Fibroblast of skin of scalp (primary cell): Measurements from ENCODE around the gene TNFRSF13B.

Experiments used
- DNase-seq: peaks from one replicate; pipeline ENCODE4 v3.0.0-alpha.2; 2013

Gene TNFRSF13B

DNA sequence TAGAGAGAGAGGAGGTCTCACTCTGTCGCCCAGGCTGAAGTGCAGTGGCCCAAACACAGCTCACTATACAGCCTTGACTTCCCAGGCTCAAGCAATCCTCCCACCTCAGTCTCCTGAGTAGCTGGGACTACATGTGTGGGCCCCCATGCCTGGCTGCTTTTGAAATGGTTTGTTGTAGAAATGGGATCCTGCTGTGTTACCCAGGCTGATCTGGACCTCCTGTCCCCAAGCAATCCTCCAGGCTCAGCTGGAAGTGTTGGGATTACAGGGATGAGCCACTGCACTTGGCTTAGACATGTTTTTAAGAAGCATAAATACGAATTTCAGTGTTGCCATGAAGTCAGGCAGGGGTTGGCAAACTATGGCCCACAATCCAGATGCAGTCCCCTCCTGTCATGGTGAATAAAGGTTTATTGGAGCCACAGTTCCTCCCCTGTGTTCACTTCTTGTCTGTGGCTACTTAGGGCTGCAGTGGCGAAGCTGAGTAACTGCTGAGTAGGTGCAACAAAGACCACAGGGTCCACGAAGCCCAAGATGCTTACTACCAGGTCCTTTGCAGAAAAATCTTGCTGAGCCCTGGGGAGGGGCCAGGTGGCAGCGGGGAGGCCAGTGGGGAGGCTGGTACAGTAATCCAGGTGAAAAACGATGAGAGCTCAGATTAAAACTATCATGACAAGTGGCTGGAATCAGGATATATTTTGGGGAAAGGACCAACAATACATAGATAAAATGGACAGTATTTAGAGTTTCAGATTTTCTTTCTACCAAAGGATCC lies 35.2 kb downstream of the TNFRSF13B start:
- DNase-seq = no peak

DNA sequence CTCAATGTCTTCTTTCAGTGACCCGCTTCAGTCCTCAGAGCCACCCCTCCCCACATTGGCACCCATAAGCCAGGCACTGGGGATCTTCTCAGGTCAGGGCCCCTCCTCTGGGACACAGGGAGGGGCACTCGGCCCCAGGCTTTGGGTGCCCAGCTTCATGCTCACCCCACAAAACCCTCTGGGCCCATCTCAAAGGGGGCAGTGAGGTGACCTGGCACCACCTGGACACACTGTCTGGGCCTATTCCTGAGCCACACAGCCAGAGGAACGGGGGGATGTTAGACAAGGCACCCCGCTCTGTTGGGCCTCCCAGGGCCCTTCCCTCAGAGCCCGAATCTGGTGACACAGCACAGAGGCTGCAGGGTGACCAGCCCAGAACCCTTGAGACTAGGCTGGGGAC lies 36.1 kb downstream of the TNFRSF13B start:
- DNase-seq = no peak

DNA sequence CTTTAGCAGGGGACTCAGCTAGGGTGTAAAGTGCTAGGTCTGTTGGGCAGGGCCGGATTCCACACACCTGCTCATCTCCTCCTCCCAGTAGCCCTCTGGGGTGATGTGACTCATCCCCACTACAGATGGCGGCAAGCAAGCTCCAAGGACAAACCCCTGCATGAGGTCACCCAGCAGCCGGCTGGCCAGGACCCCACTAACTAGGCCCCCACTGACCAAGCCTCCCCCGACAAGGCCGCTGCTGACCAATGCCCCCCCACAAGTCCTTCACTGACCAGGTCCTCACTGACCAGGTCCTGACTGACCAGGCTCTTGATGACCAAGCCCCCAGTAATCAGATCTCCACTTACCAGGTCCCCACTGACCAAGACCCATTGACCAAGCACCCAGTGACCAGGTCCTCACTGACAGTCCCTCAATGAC lies 36.7 kb downstream of the TNFRSF13B start:
- DNase-seq = no peak

DNA sequence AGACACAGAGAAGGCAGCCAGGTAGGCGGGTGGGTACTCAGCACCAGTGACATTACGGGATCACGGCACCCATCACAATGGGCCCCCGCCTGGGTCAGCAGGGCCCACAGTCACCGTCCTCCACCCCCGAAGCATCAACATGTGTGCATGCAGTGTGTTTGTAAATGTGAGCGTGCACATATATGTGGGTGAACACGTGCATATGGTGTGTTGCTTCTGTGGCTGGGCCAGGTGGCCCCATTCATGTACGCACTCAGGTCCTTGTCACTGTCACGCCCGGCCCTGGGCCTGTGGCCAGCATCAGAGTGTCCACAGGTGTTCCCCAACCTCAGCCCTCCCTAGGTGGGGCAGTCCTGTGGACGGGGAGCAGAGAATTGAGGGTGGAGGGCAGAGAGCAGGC lies 37.1 kb downstream of the TNFRSF13B start:
- DNase-seq = no peak

DNA sequence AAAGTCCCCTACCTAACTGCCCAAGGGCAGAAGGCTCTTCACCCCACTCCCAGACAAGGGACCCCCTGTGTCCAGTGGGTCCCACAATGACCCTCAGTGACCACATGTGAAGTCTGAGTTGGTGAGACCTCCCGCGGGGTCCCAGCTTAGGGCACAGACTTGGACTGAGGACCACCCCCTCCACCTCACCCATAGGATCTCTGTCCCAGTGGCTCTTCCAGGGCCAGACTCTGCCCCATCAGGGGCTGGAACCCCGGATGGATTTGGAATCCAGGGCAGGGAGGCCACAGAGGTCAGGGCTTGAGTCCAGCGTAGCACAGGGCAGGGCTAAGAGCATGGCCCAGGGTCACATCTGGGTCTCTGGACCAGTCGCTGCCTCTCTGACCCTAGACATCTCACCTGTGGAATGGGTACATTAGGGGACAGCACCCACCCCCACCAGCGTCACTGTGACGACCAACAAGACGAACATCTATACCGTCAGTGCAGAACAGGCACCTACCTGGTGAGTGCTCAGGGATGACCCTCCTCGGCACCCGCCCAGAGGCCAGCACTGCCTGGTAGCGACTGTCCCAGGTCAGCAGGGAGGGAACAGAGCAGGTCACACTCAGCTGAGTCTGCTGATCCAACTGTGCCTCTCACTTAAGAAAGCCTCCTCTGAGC lies 37.7 kb downstream of the TNFRSF13B start:
- no peak for DNase-seq

DNA sequence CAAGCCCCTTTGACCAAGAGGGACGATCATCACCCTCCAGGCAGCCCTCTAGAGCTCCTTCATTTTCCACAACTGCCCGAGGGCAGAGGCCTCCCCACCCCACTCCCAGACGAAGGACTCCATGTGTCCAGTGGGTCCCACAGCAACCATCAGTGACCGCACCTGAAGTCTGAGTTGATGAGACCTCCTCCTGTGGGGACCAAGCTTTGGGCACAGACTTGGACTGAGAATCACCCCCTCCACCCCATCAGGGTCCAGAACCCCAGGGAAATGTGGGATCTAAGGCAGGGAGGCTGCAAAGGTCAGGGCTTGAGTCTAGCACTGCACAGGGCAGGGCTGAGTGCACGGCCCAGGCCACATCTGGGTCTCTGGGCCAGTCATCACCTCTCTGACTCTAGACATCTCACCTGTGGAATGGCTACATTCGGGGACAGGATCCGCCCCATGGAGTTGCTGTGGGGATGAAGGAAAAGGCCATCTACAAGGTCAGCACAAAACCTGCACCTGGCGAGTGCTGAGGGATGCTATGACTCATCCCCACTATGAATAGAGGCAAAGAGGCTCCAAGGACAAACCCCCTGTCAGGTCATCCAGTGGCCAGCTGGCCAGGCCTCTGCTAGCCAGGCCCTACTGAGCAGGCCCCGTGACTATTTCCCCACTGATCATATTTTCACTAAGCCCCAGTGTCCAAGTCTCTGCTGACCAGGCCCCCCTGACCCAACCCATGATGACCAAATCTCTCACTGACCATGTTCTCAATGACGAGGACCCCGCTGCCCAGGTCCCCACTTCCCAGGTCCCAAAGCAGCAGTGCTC lies 38.4 kb downstream of the TNFRSF13B start:
- no peak for DNase-seq

DNA sequence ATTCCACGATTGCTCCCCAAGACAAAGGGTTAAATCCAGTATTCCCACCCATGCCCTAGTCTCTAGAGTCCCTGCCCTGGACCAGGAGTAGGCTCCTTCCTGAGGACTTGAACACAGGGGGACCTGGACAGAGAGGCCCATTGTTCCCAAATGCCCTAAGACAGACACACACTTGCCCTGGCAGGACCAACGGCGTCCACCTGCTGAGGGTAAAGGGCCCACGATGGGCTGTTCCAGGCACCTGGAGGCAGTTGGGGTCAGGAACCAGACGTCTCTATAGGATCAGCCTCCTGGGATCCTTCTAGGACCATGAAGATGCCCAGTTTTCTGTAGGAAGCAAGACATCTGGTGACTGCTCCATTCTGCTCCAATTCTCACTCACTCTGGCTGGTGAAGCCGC lies 39.3 kb downstream of the TNFRSF13B start:
- no peak for DNase-seq

DNA sequence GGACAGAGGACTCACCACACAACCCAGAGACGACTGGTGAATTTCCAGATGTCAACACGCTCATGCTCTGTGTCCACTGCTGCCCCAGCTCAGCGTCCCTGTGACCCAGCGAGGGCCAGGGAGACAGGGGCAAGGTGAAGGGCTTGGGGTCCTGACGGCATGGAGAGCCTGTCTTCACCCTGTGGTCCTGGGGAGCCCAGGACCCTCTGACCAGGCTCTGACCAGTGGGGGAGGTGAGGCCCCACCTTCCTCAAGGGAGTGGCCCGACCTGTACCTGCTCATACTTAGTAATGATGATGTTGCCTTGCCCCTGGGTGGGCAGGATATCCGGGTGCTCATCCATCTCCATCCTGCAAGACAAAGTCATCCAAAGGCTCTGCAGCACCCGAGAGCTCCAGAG lies 39.8 kb downstream of the TNFRSF13B start:
- DNase-seq = no peak

DNA sequence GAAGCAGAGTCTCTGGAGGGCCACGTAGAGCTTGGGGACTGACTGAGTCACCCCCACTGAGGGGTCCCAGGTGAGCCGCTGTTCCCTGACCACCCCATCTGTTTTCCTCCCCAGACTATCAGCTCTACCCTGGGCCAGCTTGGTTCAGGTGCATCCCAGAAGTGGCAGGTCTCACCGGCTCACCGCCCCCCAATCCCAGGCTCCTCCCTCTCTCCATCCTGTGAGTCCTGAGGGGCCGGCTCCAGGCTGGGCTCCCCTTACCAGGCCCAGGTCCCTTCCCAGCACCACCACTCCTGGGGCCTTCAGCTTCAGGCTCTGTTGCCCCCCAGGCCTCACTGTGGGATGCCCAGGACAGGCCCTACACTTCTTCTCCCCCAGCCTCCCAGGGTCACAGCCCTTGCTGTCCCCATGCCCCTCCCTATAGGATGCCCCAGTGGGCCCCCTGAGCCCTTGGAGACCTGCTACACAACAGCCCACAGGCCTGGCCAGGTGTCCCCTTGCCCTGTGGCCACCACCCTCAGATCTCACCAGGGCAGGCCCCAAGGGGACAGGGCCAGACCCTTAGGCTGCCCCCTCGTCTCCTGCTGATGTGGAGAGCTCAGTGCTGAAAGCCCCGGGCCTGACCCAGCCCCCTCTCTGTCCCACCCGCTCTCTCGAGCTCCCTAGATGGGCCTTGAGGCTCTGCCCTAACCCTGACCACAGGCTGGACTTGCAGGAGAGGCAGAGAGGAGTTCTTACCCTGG lies 40.4 kb downstream of the TNFRSF13B start:
- DNase-seq = no peak

DNA sequence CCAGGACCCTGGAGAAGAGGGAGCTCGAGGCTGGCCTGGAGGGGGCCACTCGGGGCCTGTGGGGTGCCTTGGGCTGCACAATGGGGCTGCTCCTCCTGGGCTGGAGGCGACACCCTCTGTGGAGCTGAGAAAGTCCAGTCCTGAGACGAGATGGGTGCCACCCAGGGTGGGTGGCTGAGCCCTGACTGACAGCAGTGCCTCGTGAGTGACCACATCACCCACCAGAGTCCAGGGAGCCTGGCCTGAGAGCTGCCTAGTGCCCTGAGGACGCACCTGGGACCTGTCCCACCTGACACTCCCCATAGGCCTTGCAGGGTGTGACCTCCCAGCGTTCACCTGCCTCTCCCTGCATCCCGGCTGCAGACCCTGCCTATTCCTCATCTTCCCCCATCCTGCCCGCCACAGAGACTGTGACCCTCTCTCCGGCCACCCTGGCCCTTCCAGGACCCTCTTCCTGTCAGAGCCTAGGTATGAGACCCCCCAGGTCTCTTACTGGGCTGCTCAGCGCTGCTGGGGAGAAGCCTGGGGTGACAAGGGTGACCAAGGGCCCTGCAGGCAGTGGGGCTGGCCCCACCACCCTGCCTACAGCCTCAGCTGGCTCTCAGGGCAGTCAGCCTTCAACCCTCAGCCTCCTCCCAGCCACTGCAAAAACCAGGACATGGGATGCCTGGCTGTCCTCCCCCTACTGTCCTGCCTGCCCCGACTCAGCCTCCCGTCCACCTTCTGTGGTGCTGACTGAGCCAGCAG lies 41.2 kb downstream of the TNFRSF13B start:
- no peak for DNase-seq

DNA sequence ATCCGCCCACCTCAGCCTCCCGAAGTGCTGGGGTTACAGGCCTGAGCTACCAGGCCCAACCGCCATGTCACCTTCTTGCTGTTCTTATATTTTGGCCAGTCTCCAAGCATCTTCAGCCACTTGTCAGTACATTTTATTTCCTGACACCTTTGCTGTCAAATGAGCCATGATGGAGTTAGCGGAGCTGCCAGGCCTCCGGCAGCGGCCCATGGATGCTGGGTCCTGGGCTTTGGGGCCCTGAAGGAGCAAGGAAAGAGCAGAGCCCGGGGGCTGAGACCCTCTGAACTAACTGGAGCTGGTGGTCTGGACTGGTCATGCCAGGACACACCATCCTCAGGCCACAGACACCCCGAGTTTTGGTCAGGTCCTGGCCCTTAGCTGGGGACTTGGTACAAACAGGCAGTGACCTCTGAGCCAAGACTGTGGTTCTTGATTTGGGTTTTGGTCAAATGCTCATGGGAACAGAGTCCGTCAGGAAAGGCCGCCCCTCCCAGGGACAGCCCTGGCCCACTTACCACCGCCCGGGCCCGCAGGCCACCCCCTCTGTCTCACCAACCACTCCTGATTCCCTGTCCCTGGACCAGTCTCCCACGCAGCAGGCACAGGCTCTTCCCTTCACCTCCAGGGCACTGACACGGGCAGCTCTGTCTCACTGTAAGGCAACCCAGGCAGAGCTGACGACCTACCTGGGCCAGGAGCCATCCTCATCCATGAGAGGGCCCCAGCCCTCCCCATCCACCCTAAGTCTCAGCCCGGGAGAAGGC lies 42.0 kb downstream of the TNFRSF13B start:
- DNase-seq = no peak

DNA sequence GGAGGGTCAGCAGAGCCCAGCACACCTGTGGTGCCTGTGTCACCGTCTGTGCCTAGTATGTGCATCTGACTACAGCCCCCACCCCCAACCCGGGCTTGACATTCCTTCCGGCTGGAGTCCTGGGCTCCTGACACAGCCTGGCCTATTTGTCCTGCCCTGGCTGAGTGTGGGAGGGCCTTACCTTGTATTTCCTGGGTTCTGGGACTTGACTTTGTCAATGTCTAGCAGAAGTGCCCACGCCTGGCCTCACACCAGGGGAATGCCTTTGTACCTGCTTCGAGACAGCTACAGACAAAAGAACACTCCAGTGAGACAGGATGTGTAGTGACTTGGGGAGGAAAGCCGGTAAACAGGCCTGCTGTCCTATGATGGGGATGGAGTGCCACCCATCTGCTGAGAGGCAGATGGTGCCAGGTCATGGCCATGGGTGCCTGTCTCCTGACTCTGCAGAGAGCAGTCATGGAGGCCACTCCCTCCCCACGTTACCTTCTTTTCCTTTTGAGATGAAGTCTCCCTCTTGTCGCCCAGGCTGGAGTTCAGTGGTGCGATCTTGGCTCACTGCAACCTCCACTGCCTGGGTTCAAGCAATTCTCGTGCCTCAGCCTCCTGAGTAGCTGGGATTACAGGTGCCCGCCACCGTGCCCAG lies 42.8 kb downstream of the TNFRSF13B start:
- DNase-seq = no peak

DNA sequence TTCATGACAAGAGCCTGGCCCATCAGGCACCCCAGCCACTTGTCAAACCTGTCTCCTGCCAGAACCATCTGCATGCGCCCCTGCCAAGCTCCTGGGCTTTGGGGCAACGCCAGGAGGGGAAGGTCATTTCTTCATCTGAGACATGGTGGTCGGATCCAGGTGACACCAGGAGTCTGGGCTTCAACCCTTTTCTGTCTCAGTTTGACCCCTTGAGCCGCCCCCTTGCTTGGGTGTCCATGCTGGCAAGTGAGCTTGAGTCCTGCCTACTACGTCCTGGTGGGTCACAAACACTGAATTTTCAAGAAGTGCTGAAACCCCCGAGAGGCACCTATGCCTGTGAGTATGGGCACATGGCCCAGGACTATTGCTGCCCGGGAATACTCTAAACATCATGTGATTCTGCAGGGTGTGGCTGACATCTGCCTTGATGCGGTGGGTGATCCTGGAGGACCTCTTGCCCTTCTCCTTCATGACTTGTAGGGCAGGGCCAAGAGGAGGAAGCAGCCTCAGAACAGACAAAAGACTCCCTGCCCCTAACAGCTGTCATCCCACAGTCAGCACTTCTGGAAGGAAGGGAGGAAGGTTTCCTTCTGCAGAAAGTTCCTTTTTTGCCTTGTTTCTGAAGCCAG lies 43.4 kb downstream of the TNFRSF13B start:
- DNase-seq = no peak

DNA sequence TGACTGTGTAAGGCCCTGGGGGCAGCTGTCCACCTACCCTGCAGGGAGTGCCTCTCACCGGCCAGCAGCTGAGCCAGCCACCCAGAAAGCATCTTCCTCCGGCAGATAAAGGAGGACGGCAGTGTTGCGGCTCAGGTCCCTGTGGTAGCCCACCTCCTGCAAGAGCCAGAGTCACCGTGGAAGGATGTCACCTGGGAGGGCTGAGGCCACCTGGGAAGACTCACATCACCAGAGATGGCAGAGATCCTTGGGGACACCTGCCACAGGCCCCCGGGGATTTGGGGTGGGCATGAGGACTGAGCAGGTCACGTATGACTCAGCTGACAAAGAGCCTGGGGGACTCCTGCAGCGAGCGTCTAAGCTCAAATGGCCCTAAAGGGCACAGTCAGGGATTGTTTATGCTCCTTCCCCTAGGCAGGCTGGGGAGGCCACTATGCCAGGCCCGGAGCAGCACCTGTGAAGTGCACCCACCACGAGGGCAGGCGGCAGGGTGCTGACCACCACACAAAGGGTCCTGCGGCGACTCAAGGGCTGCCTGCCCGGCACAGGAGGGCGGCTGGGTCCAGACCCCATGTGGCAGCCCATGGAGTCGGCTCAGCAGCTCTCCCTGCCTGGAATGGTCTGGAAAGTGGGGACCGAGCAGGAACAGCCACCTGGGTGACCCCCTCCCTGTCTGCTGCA lies 44.1 kb downstream of the TNFRSF13B start:
- DNase-seq = no peak

DNA sequence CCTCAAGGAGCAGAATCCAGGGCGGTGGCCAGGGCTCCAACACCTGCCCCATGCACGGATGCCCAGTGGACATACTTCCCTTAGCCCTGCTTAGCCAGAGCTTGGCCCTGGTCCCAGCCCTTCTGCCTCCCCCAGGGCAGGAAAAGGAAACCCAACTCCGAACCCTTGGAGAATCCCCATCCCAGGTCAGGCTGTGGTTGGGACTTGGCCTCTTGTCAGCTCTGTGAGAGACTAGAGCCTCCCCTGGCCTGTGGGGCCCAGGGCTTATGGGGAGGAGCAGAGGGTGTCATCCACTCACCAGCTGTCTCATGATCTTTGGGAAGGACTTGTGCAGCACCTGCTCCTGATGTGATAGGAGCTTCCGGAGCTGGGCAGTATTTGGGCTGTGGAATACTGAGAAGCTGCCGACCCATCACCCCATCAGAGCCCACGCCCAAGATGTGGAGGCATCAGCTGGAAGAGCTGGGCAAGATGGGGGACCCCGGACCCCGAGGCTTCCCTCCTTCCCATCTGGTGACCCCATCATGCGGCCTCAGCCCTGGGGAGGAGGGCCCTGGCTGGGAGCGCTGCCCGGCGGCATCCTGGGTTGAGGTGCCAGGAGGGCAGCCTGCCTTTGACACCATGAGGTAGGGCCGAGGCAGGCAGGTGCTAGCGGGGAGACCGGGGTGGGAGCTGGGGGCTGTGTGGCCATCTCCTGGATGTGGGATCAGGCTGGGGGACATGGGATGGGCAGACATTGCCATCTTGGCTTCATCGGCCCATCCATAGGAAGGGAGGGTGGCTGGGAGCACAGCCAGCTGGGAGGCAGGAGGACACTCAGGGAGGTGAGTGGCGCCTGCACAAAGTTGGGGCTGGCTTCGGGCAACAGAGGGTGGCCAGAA lies 45.1 kb downstream of the TNFRSF13B start:
- no peak for DNase-seq

DNA sequence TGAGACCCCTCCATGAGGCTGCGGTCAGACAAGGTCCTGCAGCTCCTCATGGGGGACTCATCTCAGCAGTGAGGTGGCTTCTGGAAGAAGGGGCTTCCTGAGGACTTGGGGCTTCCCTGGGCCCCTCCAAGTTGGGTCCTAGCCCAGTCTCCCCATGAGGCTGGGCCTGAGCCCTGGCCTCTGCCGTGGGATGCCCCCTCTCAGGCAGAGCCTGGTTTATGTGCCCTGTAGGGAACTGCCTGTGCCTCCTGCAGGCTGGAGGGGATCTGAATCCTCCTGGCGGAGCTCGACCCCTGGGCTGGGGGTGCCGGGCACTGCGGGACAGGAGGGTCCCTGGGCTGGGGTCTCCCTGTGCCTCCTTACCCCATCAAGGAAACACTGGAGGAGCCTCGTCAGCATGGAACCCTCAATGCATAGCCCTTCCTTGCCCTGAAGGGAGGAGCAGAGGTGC lies 45.8 kb downstream of the TNFRSF13B start:
- DNase-seq = no peak

DNA sequence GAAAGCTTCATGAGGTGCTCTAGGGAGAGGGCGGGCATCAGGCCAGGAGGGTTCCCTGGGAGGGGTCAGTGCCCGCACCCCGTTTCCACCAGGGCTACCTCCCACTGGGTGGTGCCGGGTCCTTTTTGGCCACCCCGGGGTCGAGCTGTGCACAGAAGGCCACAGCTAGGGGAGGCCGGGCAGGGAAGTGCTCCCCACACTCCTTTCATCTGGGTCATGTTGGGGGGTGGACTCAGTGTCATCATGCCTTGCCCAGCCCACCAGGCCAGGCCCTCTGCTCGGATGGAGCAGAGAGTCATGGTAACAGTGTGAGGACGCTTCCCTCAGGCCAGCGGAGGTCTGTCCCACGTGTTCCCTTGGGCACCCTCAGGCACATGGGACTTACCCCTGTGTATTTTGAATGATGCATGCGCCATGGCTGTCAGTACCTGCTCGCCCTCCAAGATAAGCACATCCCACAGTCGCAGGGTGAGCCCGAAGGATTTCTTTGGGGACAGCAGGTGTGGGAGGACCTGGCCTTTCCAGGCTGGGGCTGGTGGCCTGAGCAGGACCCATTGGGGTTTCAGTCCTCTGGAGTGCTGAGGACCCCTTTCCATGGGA lies 46.4 kb downstream of the TNFRSF13B start:
- no peak for DNase-seq
